ENCODE data around the gene COPZ2. TPM values are rescaled to one million over a fixed set of nuclear protein-coding genes. Genes with fewer than 3 reads are reported as not detected.

COPZ2 gene
- polyA plus RNA-seq, 3 donors, result 4.2 to 12.2 (median 6.9) TPM

GRCh38 chr17:48028736-48029135 is 8.9 kb downstream of the COPZ2 start:
- no peaks in the 10 kb centered on the region for H4K20me1 ChIP-seq (ENCODE audit: insufficient read depth, low read length)
- TF ChIP-seq CTCF (IDR thresholded peaks at IDR 0.05), result no peak
- H3K27me3 Mint-ChIP-seq (ENCODE audit: low read depth in 3 of 3), result peaks cover 26 to 34% (median 32%) of the 10 kb centered on the region in 3 donors
- peaks cover 24% of the 10 kb centered on the region for H3K4me1 Mint-ChIP-seq
- intact Hi-C loops (cut with micrococcal nuclease), result loop anchor here (5.0 to 10.0 kb wide), 3 partner anchors 99 to 589 kb away; partner anchors contain the start of gene HOXB8 (in 1 of the 2)
- peaks cover 0 to 10% of the 10 kb centered on the region in 2 donors for H3K27me3 ChIP-seq (ENCODE audit: control insufficient read depth in 2 of 2, insufficient read depth in 2 of 2, low read length in 2 of 2)
- H3K9ac ChIP-seq (ENCODE audit: insufficient read depth, low read length, poor library complexity, severe bottlenecking), result no peak overlapping the region
- no peaks in the 10 kb centered on the region for H3K36me3 Mint-ChIP-seq
- WGBS (ENCODE audit: insufficient coverage), result no CpG with 5 or more reads among the region's 1 CpG
- peaks cover 0 to 3% (median 0%) of the 10 kb centered on the region in 7 donors for H3K9me3 Mint-ChIP-seq
- no peaks in the 10 kb centered on the region for H3K9me3 ChIP-seq (replicated peaks in 1 of 2; ENCODE audit: control insufficient read depth in 1 of 2, insufficient read depth in 1 of 2, low read length in 2 of 2)
- H3K4me3 Mint-ChIP-seq, result no peak overlapping the region
- DNase-seq, result no peak
- no peak overlapping the region for H3K27ac ChIP-seq (ENCODE audit: low read depth in 1 of 2, low read length in 2 of 2)
- H3K4me1 ChIP-seq (ENCODE audit: control insufficient read depth in 1 of 2, insufficient read depth in 2 of 2, low read length in 2 of 2), result peaks cover 25 to 31% of the 10 kb centered on the region in 2 donors
- no peak overlapping the region for H3K27ac Mint-ChIP-seq
- H3K4me3 ChIP-seq (replicated peaks in 1 of 3; ENCODE audit: low read depth in 2 of 3, low read length in 3 of 3), result no peak overlapping the region
- H3K4me2 ChIP-seq (replicated peaks; ENCODE audit: extremely low read depth, low read length, poor library complexity, severe bottlenecking), result no peak overlapping the region
- H2AFZ ChIP-seq (ENCODE audit: insufficient read depth, low read depth, low read length, poor library complexity, severe bottlenecking), result no peak overlapping the region
- no peaks in the 10 kb centered on the region for H3K79me2 ChIP-seq (ENCODE audit: insufficient read depth, low read length)
- no peaks in the 10 kb centered on the region for H3K36me3 ChIP-seq (replicated peaks in 1 of 2; ENCODE audit: control insufficient read depth in 1 of 2, insufficient read depth in 2 of 2, low read length in 2 of 2)

GRCh38 chr17:48027322-48027981 is 10.1 kb downstream of the COPZ2 start:
- H4K20me1 ChIP-seq (ENCODE audit: insufficient read depth, low read length), result no peaks in the 10 kb centered on the region
- Mint-ChIP-seq H3K4me1 (peaks cover 37% of the 10 kb centered on the region), H3K27ac (no peak overlapping the region), H3K36me3 (no peaks in the 10 kb centered on the region), H3K9me3 (peaks cover 0 to 3% (median 0%) of the 10 kb centered on the region in 7 donors), H3K27me3 (ENCODE audit: low read depth in 3 of 3) (peaks cover 14 to 25% (median 23%) of the 10 kb centered on the region in 3 donors), H3K4me3 (no peak overlapping the region)
- no peak overlapping the region for H3K9ac ChIP-seq (ENCODE audit: insufficient read depth, low read length, poor library complexity, severe bottlenecking)
- no peak for DNase-seq
- H3K4me2 ChIP-seq (replicated peaks; ENCODE audit: extremely low read depth, low read length, poor library complexity, severe bottlenecking), result no peak overlapping the region
- H3K79me2 ChIP-seq (ENCODE audit: insufficient read depth, low read length), result no peaks in the 10 kb centered on the region
- no peaks in the 10 kb centered on the region for H3K9me3 ChIP-seq (replicated peaks in 1 of 2; ENCODE audit: control insufficient read depth in 1 of 2, insufficient read depth in 1 of 2, low read length in 2 of 2)
- no peak overlapping the region for H3K27ac ChIP-seq (ENCODE audit: low read depth in 1 of 2, low read length in 2 of 2)
- TF ChIP-seq CTCF (IDR thresholded peaks at IDR 0.05), result no peak
- no peak overlapping the region for H2AFZ ChIP-seq (ENCODE audit: insufficient read depth, low read depth, low read length, poor library complexity, severe bottlenecking)
- H3K4me3 ChIP-seq (replicated peaks in 1 of 3; ENCODE audit: low read depth in 2 of 3, low read length in 3 of 3), result no peak overlapping the region
- peaks cover 38 to 43% of the 10 kb centered on the region in 2 donors for H3K4me1 ChIP-seq (ENCODE audit: control insufficient read depth in 1 of 2, insufficient read depth in 2 of 2, low read length in 2 of 2)
- peaks cover 0 to under 1% of the 10 kb centered on the region in 2 donors for H3K27me3 ChIP-seq (ENCODE audit: control insufficient read depth in 2 of 2, insufficient read depth in 2 of 2, low read length in 2 of 2)
- no peaks in the 10 kb centered on the region for H3K36me3 ChIP-seq (replicated peaks in 1 of 2; ENCODE audit: control insufficient read depth in 1 of 2, insufficient read depth in 2 of 2, low read length in 2 of 2)
- intact Hi-C loops (cut with micrococcal nuclease), result loop anchor here (5.0 to 10.0 kb wide), 3 partner anchors 100 to 590 kb away; partner anchors contain the start of gene HOXB8 (in 1 of the 2)
- WGBS (ENCODE audit: insufficient coverage), result 88% methylated on average over 10 of the region's 12 CpGs
